Measurements from ENCODE around the gene NPBWR2. TPM values are rescaled to one million over a fixed set of nuclear protein-coding genes. Genes with fewer than 3 reads are reported as not detected.

Gene NPBWR2
- total and polyA plus RNA-seq, 2 donors (not counting 3 experiments of a cell fraction or from before 2014, with no cell fraction given): not detected

DNA sequence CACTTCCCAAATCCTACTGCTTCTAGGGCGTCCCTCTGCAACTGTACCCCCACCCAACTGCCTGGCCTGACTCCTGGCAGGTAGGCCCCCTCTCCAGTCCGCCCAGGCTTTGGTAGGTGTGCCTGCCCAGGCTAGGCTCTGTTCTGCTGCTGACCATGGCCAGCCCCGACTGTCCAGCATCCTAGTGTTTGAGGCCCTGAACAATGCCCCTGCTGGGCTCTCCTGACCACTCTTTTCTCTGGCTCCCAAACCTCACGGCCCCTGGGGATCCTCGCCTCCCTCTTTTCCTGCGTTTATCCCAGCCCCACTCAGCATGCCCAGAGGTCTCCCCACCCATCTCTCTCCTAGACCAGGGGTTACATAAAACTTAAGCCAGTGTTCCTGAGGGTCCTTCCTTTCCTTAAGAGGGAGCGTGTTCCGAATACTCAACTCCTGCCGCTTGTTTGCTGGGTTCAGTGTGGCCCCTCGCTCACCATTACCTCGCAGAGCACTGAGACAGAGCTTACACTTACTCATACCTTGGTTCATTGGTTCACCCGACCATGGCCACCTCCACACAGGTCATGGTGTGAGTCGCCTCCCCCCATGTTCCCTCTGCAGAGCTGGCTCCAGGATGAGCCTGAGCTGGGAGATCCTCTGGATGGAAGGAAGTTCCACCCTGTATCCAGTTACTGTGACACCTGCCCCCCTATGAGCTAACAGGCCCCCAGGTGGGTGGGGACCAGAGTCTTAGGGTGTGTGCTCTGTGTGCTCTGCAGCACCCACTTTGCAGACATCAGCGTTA, 35.8 kb upstream of the NPBWR2 start:
- Histone ChIP-seq H3K27ac (ENCODE audit: insufficient read depth, low read depth, low read length) (no peak overlapping the region), H3K9ac (replicated peaks; ENCODE audit: extremely low read depth, insufficient read depth, low read length) (no peak overlapping the region), H3K27me3 (ENCODE audit: control insufficient read depth in 2 of 2, insufficient read depth in 2 of 2, low read length in 2 of 2) (no peaks in the 10 kb centered on the region), H3K4me3 (replicated peaks in 1 of 3; ENCODE audit: insufficient read depth in 1 of 3, low read depth in 1 of 3, low read length in 3 of 3) (no peak overlapping the region), H3K9me3 (replicated peaks; ENCODE audit: control insufficient read depth, insufficient read depth, low read length) (peaks cover 2% of the 10 kb centered on the region), H4K20me1 (replicated peaks; ENCODE audit: control insufficient read depth, extremely low read depth, insufficient read depth, low read length) (no peaks in the 10 kb centered on the region), H2AFZ (ENCODE audit: low read depth, low read length) (no peak overlapping the region), H3K79me2 (ENCODE audit: control insufficient read depth, insufficient read depth, low read length) (no peaks in the 10 kb centered on the region), H3K9me1 (replicated peaks; ENCODE audit: control insufficient read depth, extremely low read depth, insufficient read depth, low read length) (no peaks in the 10 kb centered on the region), H3K4me2 (ENCODE audit: insufficient read depth, low read length) (no peak overlapping the region), H3K36me3 (ENCODE audit: control insufficient read depth in 2 of 2, extremely low read depth in 1 of 2, insufficient read depth in 2 of 2, low read length in 2 of 2) (no peaks in the 10 kb centered on the region), H3K4me1 (ENCODE audit: control insufficient read depth, extremely low read depth, insufficient read depth, low read length) (no peaks in the 10 kb centered on the region)
- intact Hi-C loops (cut with micrococcal nuclease): no loop called here
- POLR2A ChIA-PET: no interaction called here
- TF ChIP-seq JUN (IDR thresholded peaks at IDR 0.05; ENCODE audit: borderline replicate concordance, insufficient read depth, insufficient read length, low read depth): no peak
- no peak for TF ChIP-seq POLR2A (IDR thresholded peaks at IDR 0.05; ENCODE audit: low read depth, low read length)
- TF ChIP-seq EZH2 (IDR thresholded peaks at IDR 0.05; ENCODE audit: borderline replicate concordance, low read depth, low read length, severe bottlenecking): no peak
- no peak for TF ChIP-seq CTCF (IDR thresholded peaks at IDR 0.05; ENCODE audit: extremely low read depth in 1 of 2, insufficient read depth in 1 of 2, low read depth in 1 of 2, low read length in 2 of 2)
- TF ChIP-seq GATA2 (IDR thresholded peaks at IDR 0.05; ENCODE audit: insufficient read depth, insufficient read length, low read depth, low read length): no peak
- TF ChIP-seq, protein P1, sequence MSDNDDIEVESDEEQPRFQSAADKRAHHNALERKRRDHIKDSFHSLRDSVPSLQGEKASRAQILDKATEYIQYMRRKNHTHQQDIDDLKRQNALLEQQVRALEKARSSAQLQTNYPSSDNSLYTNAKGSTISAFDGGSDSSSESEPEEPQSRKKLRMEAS (IDR thresholded peaks at IDR 0.05; ENCODE audit: insufficient read depth, insufficient read length): no peak
- TF ChIP-seq MYC (IDR thresholded peaks at IDR 0.05; ENCODE audit: low read depth, low read length): no peak
- TF ChIP-seq FOS (IDR thresholded peaks at IDR 0.05; ENCODE audit: borderline replicate concordance, insufficient read depth, low read length): no peak
- no peak for TF ChIP-seq POLR2AphosphoS5 (IDR thresholded peaks at IDR 0.05; ENCODE audit: insufficient read depth, low read depth, low read length)
- dilution Hi-C loops (cut with MboI; ENCODE audit: extremely low pct_ligation_motif_present, low sequenced_read_pairs): no loop called here
- no TSS peak for BruUV-seq (replicated peaks)
- DNase-seq (ENCODE audit: low read depth, low spot score) (no peak), FAIRE-seq (no peak)
- CTCF ChIA-PET: no interaction called here
